Measurements from ENCODE around the gene DPH1.

The DPH1 gene

GRCh38 chr17:1997927-1998742 lies 31.8 kb upstream of the DPH1 start:
- no peak overlapping the region for H3K4me3 ChIP-seq (ENCODE audit: low read depth, low read length)
- no peak for TF ChIP-seq CTCF (IDR thresholded peaks at IDR 0.05; ENCODE audit: borderline replicate concordance, insufficient read depth, low read depth, low read length)

- no peak for TF ChIP-seq CTCF (IDR thresholded peaks at IDR 0.05; ENCODE audit: borderline replicate concordance, insufficient read depth, low read depth, low read length)
- no peak overlapping the region for H3K4me3 ChIP-seq (ENCODE audit: low read depth, low read length)
Observed at GRCh38 chr17:1999557-2000251, 30.2 kb upstream of the DPH1 start.

DNA sequence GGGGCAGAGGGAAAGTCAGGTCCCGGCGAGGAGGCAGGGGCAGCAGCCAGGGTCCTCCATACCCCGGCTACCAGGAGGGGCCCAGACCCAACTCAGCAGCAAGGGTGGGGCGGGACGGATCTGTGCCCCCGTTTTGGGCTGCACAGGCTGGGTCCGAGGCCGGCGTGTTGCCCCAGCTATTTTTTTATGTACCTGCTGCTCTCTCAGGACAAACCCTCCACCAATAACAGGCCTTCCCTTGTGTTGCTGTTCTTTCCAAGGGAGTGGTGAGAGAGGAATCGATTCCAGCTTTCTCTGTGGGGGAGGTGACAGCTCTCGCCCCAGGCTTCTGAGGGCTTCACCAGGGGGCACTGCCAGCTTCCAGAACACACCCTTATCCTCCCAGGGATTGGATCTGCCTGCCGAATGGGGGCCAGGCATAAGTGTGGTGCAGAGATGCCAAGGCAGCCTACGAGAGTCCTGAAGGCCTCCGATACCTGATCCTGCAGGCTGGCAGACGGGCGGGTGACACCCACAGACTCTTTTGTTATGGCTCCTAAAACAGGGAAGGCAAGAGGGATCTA lies 27.1 kb upstream of the DPH1 start:
- H3K4me3 ChIP-seq (ENCODE audit: low read depth, low read length), result no peak overlapping the region
- TF ChIP-seq CTCF (IDR thresholded peaks at IDR 0.05; ENCODE audit: borderline replicate concordance, insufficient read depth, low read depth, low read length), result no peak

- no peak for TF ChIP-seq CTCF (IDR thresholded peaks at IDR 0.05; ENCODE audit: borderline replicate concordance, insufficient read depth, low read depth, low read length)
- no peak overlapping the region for H3K4me3 ChIP-seq (ENCODE audit: low read depth, low read length)
Observed at GRCh38 chr17:2003525-2003924, 26.4 kb upstream of the DPH1 start.

DNA sequence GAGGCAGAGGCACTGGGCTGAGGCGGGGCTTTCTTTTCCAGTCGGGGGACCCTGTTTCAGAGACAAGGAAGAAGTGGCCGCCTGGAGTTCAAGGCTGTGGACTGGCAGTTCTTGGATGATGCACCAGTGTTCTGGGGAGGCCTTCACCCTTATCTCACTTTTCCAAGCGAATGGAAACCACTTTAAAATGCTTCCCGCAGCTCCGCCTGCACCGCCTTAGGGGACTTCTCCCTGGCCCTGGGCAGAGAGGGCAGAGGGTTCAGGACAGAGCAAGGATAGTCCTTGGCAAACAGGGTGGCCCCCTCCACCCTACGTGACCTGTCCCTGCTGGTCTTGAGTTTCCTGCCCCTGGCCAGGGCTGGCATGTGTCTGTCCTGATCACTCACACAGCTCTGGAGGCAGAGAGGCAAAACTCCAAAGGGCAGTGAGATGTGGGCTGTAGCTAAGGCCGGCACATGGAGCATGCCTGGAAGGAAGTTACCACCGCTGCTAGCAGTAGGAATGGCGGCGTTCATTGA lies 25.5 kb upstream of the DPH1 start:
- TF ChIP-seq CTCF (IDR thresholded peaks at IDR 0.05; ENCODE audit: borderline replicate concordance, insufficient read depth, low read depth, low read length), result no peak
- H3K4me3 ChIP-seq (ENCODE audit: low read depth, low read length), result no peak overlapping the region

- H3K4me3 ChIP-seq (ENCODE audit: low read depth, low read length), result no peak overlapping the region
- TF ChIP-seq CTCF (IDR thresholded peaks at IDR 0.05; ENCODE audit: borderline replicate concordance, insufficient read depth, low read depth, low read length), result no peak
Observed at GRCh38 chr17:2008332-2009126, 21.4 kb upstream of the DPH1 start.
